SKM-1 (cell line): ENCODE results near the gene ACYP2.
"Not testable (repeated sequence)": the region's sequence is repeated elsewhere in the genome, so short reads cannot be mapped to it uniquely, and the experiment has no call there.

Experiments
- DNase-seq: peaks from one replicate; lab custom pipeline; 2025; ENCODE audit not compliant: unreplicated experiment; lab: John Stamatoyannopoulos, UW

Gene ACYP2

GRCh38 chr2:54115284-54116137 lies at the start of gene ACYP2:
TSS of gene ACYP2 (plus strand) at chr2:54115615.
- DNase-seq, result peak; percentile 91

GRCh38 chr2:54065891-54066290 lies 49.5 kb upstream of the ACYP2 start:
- no peak for DNase-seq

- DNase-seq, result no peak
Observed at GRCh38 chr2:54067851-54068375, 47.5 kb upstream of the ACYP2 start.

- not testable (repeated sequence) for DNase-seq
Observed at GRCh38 chr2:54072483-54072882, 42.9 kb upstream of the ACYP2 start.

- no peak for DNase-seq
Observed at GRCh38 chr2:54073796-54074195, 41.6 kb upstream of the ACYP2 start.

- no peak for DNase-seq
Observed at GRCh38 chr2:54074606-54075341, 40.6 kb upstream of the ACYP2 start.

GRCh38 chr2:54076586-54076985 lies 38.8 kb upstream of the ACYP2 start:
- no peak for DNase-seq

GRCh38 chr2:54077088-54077900 lies 38.1 kb upstream of the ACYP2 start:
- DNase-seq, result no peak

- no peak for DNase-seq
Observed at GRCh38 chr2:54079331-54079730, 36.1 kb upstream of the ACYP2 start.

GRCh38 chr2:54081574-54081973 lies 33.8 kb upstream of the ACYP2 start:
- no peak for DNase-seq

GRCh38 chr2:54083021-54083420 lies 32.4 kb upstream of the ACYP2 start:
- DNase-seq, result no peak

- no peak for DNase-seq
Observed at GRCh38 chr2:54083445-54083844, 32.0 kb upstream of the ACYP2 start.

GRCh38 chr2:54084600-54084999 lies 30.8 kb upstream of the ACYP2 start:
- DNase-seq, result no peak

GRCh38 chr2:54085069-54085468 lies 30.3 kb upstream of the ACYP2 start:
- DNase-seq, result no peak

- DNase-seq, result no peak
Observed at GRCh38 chr2:54086157-54086556, 29.3 kb upstream of the ACYP2 start.

GRCh38 chr2:54088191-54088634 lies 27.2 kb upstream of the ACYP2 start:
- DNase-seq, result no peak

GRCh38 chr2:54088719-54089118 lies 26.7 kb upstream of the ACYP2 start:
- DNase-seq, result no peak

- no peak for DNase-seq
Observed at GRCh38 chr2:54090521-54091117, 24.8 kb upstream of the ACYP2 start.

- DNase-seq, result no peak
Observed at GRCh38 chr2:54092940-54093339, 22.5 kb upstream of the ACYP2 start.

GRCh38 chr2:54095406-54095805 lies 20.0 kb upstream of the ACYP2 start:
- DNase-seq, result not testable (repeated sequence)

GRCh38 chr2:54096141-54096540 lies 19.3 kb upstream of the ACYP2 start:
- DNase-seq, result not testable (repeated sequence)
